HEK293 (cell line): ENCODE results near the gene ZCCHC17.
A peak's percentile ranks its signal among the peaks of the same experiment; 100 is the strongest.

Experiments used
- KLF9 ChIP-seq: fragments of 450-650 bp; formaldehyde crosslinking; IDR thresholded peaks from 2 replicates; pipeline ENCODE4 v1.5.1; 2016; ENCODE audit warnings: missing biosample characterization, missing genetic modification characterization, low read depth
- REST ChIP-seq: fragments of 450-650 bp; formaldehyde crosslinking; IDR thresholded peaks from 2 replicates; pipeline ENCODE4 v1.5.1; 2016; ENCODE audit warnings: missing biosample characterization, missing genetic modification characterization
- ZBTB10 ChIP-seq: fragments of 450-650 bp; formaldehyde crosslinking; IDR thresholded peaks from 2 replicates; pipeline ENCODE4 v1.5.1; 2016; ENCODE audit warnings: missing biosample characterization, missing genetic modification characterization
- ZBTB11 ChIP-seq: fragments of 450-650 bp; formaldehyde crosslinking; conservative IDR thresholded peaks from 2 replicates; pipeline ENCODE4 v1.5.1; 2016; ENCODE audit warnings: low read depth, missing biosample characterization, missing genetic modification characterization
- ZBTB26 ChIP-seq: fragments of 450-650 bp; formaldehyde crosslinking; optimal IDR thresholded peaks from 2 replicates; pipeline ENCODE3; 2016; ENCODE audit warnings: missing biosample characterization, mild to moderate bottlenecking, missing genetic modification characterization
- ZNF140 ChIP-seq: fragments of 450-650 bp; formaldehyde crosslinking; IDR thresholded peaks from 2 replicates; pipeline ENCODE4 v1.5.1; 2016; ENCODE audit warnings: missing biosample characterization, missing genetic modification characterization
- ZNF214 ChIP-seq: fragments of 450-650 bp; formaldehyde crosslinking; IDR thresholded peaks from 2 replicates; pipeline ENCODE4 v1.5.1; 2017; ENCODE audit warnings: missing biosample characterization, mild to moderate bottlenecking, missing genetic modification characterization, borderline replicate concordance
- ZNF266 ChIP-seq: fragments of 450-650 bp; formaldehyde crosslinking; IDR thresholded peaks from 2 replicates; pipeline ENCODE4 v1.5.1; 2016; ENCODE audit warnings: missing biosample characterization, missing genetic modification characterization, low read depth
- ZNF394 ChIP-seq: fragments of 450-650 bp; formaldehyde crosslinking; IDR thresholded peaks from 2 replicates; pipeline ENCODE4 v1.5.1; 2016; ENCODE audit warnings: missing biosample characterization, missing genetic modification characterization, mild to moderate bottlenecking, moderate library complexity, borderline replicate concordance
- ZNF433 ChIP-seq: fragments of 450-650 bp; formaldehyde crosslinking; IDR thresholded peaks from 2 replicates; pipeline ENCODE4 v1.5.1; 2016; ENCODE audit warnings: missing biosample characterization, missing genetic modification characterization, low read depth
- ZNF514 ChIP-seq: fragments of 450-650 bp; formaldehyde crosslinking; IDR thresholded peaks from 2 replicates; pipeline ENCODE4 v1.5.1; 2016; ENCODE audit warnings: missing biosample characterization, missing genetic modification characterization
- ZNF518A ChIP-seq: fragments of 450-650 bp; formaldehyde crosslinking; conservative IDR thresholded peaks from 2 replicates; pipeline ENCODE4 v1.5.1; 2016; ENCODE audit warnings: low read depth, missing biosample characterization, missing genetic modification characterization
- ZNF521 ChIP-seq: fragments of 450-650 bp; formaldehyde crosslinking; IDR thresholded peaks from 2 replicates; pipeline ENCODE4 v1.5.1; 2017; ENCODE audit warnings: missing biosample characterization, mild to moderate bottlenecking, missing genetic modification characterization
- ZNF555 ChIP-seq: fragments of 450-650 bp; formaldehyde crosslinking; conservative IDR thresholded peaks from 2 replicates; pipeline ENCODE4 v1.5.1; 2017; ENCODE audit warnings: missing biosample characterization, mild to moderate bottlenecking, missing genetic modification characterization, inconsistent platforms
- ZNF560 ChIP-seq: fragments of 450-650 bp; formaldehyde crosslinking; IDR thresholded peaks from 2 replicates; pipeline ENCODE4 v1.5.1; 2017; ENCODE audit warnings: missing biosample characterization, missing genetic modification characterization, borderline replicate concordance
- ZNF623 ChIP-seq: fragments of 450-650 bp; formaldehyde crosslinking; IDR thresholded peaks from 2 replicates; pipeline ENCODE4 v1.5.1; 2016; ENCODE audit warnings: missing biosample characterization, missing genetic modification characterization
- ZNF629 ChIP-seq: fragments of 450-650 bp; formaldehyde crosslinking; IDR thresholded peaks from 2 replicates; pipeline ENCODE4 v1.5.1; 2017; ENCODE audit warnings: missing biosample characterization, missing genetic modification characterization
- ZNF654 ChIP-seq: fragments of 450-650 bp; formaldehyde crosslinking; IDR thresholded peaks from 2 replicates; pipeline ENCODE4 v1.5.1; 2016; ENCODE audit warnings: low read depth, missing biosample characterization, missing genetic modification characterization
- ZNF664 ChIP-seq: fragments of 450-650 bp; formaldehyde crosslinking; IDR thresholded peaks from 2 replicates; pipeline ENCODE4 v1.5.1; 2016; ENCODE audit warnings: missing biosample characterization, missing genetic modification characterization

ZCCHC17 gene

GRCh38 chr1:31361607-31362006, 64.8 kb downstream of the ZCCHC17 start (continued):
- TF ChIP-seq REST (tag by site-specific recombination), result peak; percentile 58; the same call in 1 of the 2 replicates
- peak; percentile 62 for TF ChIP-seq ZNF623 (tag by site-specific recombination)
- TF ChIP-seq ZNF518A (tag by site-specific recombination), result peak; percentile 85
- TF ChIP-seq ZNF140 (tag by site-specific recombination), result peak; percentile 74
- TF ChIP-seq ZNF266 (tag by site-specific recombination), result peak; percentile 67; the same call in 1 of the 2 replicates
- TF ChIP-seq ZNF394, result peak; percentile 88
- peak; percentile 52; the same call in 1 of the 2 replicates for TF ChIP-seq ZNF664 (tag by site-specific recombination)
- TF ChIP-seq ZBTB26 (tag by site-specific recombination), result no peak
- TF ChIP-seq ZNF654 (tag by site-specific recombination), result peak; percentile 28
- no peak for TF ChIP-seq ZBTB10 (tag by site-specific recombination)
- TF ChIP-seq ZNF514 (tag by site-specific recombination), result 0 out of 2 replicates have a peak, but pooled peaks have one; percentile 35
- no peak for TF ChIP-seq ZNF521 (tag by site-specific recombination)
- peak; percentile 75 for TF ChIP-seq ZNF433 (tag by site-specific recombination)
- TF ChIP-seq ZNF214 (tag by site-specific recombination), result peak; percentile 28; the same call in 1 of the 2 replicates
- TF ChIP-seq KLF9 (tag by site-specific recombination), result no peak
- peak; percentile 67 for TF ChIP-seq ZNF555 (tag by site-specific recombination)
- peak; percentile 71 for TF ChIP-seq ZBTB11 (tag by site-specific recombination)
- peak; percentile 30; the same call in 1 of the 2 replicates for TF ChIP-seq ZNF629 (tag by site-specific recombination)
- peak; percentile 75; the same call in 1 of the 2 replicates for TF ChIP-seq ZNF560 (tag by site-specific recombination)
